GM23248 (cell line): ENCODE measurements around the gene COL18A1. TPM values are rescaled to one million over a fixed set of nuclear protein-coding genes. Genes with fewer than 3 reads are reported as not detected.

ENCODE experiments used
- DNase-seq: peaks from one replicate; pipeline ENCODE4 v3.0.0-alpha.2; 2015
- H2AFZ ChIP-seq: fragments of 200-600 bp; sonication (generic); 2 replicates; pipeline ENCODE4 v1.6.1; 2016; ENCODE audit warnings: antibody characterized with exemption
- H3F3A ChIP-seq: fragments of 200-600 bp; sonication (generic); 2 replicates; pipeline ENCODE4 v1.6.1; 2016; ENCODE audit warnings: mild to moderate bottlenecking, antibody characterized with exemption, mixed run types; ENCODE audit not compliant: insufficient read depth
- H3K27ac ChIP-seq: fragments of 200-600 bp; sonication (generic); 2 replicates; pipeline ENCODE4 v1.5.1; 2016; ENCODE audit warnings: mild to moderate bottlenecking
- H3K27me3 ChIP-seq: fragments of 200-600 bp; sonication (generic); replicated peaks from 2 replicates; pipeline ENCODE4 v1.6.1; 2016; ENCODE audit warnings: mild to moderate bottlenecking; ENCODE audit not compliant: insufficient read depth
- H3K36me3 ChIP-seq: fragments of 200-600 bp; sonication (generic); 2 replicates; pipeline ENCODE4 v1.6.1; 2016; ENCODE audit warnings: low read depth, mild to moderate bottlenecking
- H3K4me1 ChIP-seq: fragments of 200-600 bp; sonication (generic); 2 replicates; pipeline ENCODE4 v1.6.1; 2016; ENCODE audit warnings: mild to moderate bottlenecking; ENCODE audit not compliant: insufficient read depth
- H3K4me2 ChIP-seq: fragments of 200-600 bp; sonication (generic); one replicate; pipeline ENCODE4 v1.6.1; 2016; ENCODE audit warnings: mild to moderate bottlenecking; ENCODE audit not compliant: unreplicated experiment
- H3K4me3 ChIP-seq: fragments of 200-600 bp; sonication (generic); 2 replicates; pipeline ENCODE4 v1.5.1; 2016; ENCODE audit warnings: mild to moderate bottlenecking
- H3K79me2 ChIP-seq: fragments of 200-600 bp; sonication (generic); 2 replicates; pipeline ENCODE4 v1.6.1; 2016; ENCODE audit warnings: mild to moderate bottlenecking; ENCODE audit not compliant: insufficient read depth
- H3K9ac ChIP-seq: fragments of 200-600 bp; sonication (generic); 2 replicates; pipeline ENCODE4 v1.6.1; 2016; ENCODE audit warnings: mild to moderate bottlenecking
- H3K9me2 ChIP-seq: fragments of 200-600 bp; sonication (generic); 2 replicates; pipeline ENCODE4 v1.6.1; 2016; ENCODE audit warnings: mixed run types, mild to moderate bottlenecking, moderate library complexity; ENCODE audit not compliant: insufficient read depth
- H3K9me3 ChIP-seq: fragments of 200-600 bp; sonication (generic); one replicate; pipeline ENCODE4 v1.6.1; 2017; ENCODE audit warnings: low read depth
- H4K20me1 ChIP-seq: fragments of 200-600 bp; sonication (generic); 2 replicates; pipeline ENCODE4 v1.6.0; 2016; ENCODE audit not compliant: insufficient read depth
- EZH2 ChIP-seq: fragments of 200-600 bp; sonication (generic); IDR thresholded peaks from 2 replicates; pipeline ENCODE4 v1.6.1; 2018; ENCODE audit warnings: antibody characterized with exemption, mild to moderate bottlenecking; ENCODE audit not compliant: insufficient read depth, poor library complexity, severe bottlenecking
- EZH2phosphoT487 ChIP-seq: fragments of 200-600 bp; sonication (generic); IDR thresholded peaks from 2 replicates; pipeline ENCODE4 v1.6.1; 2018; ENCODE audit warnings: antibody characterized with exemption, moderate library complexity, mild to moderate bottlenecking, low read depth; ENCODE audit not compliant: insufficient read depth
- WGBS, 2 experiments: methylation state at CpG; one replicate each; pipeline ENCODE4 v1.1.6; 2015 to 2017; ENCODE audit warnings: low lambda C conversion rate in 2 of 2, low coverage in 1 of 2; ENCODE audit errors: missing lambda C conversion rate in 2 of 2; 5-methylcytosine and 5-hydroxymethylcytosine counted together
- in situ Hi-C: fragments of 300-500 bp; cut with MboI; formaldehyde crosslinking; loops from 2 replicates; pipeline ENCODE4 v1.15.0; 2020
- polyA plus RNA-seq: library from polyadenylated mRNA; unstranded; fragments of >200 nt; fragmentation: Nextera tagmentation; extraction: Ambion mirVana; gene quantifications from 2 replicates; pipeline ENCODE4 v1.2.1, GENCODE V29; 2016
- total RNA-seq: library from RNA; depleted of rRNA; stranded (reverse); fragments of >200 nt; shearing (Covaris generic); gene quantifications from 2 replicates; pipeline ENCODE4 v1.2.3, GENCODE V29; 2014

Gene COL18A1
- total and polyA plus RNA-seq, 2 experiments from 2014 or later, result 1.7 to 30.5 TPM

DNA sequence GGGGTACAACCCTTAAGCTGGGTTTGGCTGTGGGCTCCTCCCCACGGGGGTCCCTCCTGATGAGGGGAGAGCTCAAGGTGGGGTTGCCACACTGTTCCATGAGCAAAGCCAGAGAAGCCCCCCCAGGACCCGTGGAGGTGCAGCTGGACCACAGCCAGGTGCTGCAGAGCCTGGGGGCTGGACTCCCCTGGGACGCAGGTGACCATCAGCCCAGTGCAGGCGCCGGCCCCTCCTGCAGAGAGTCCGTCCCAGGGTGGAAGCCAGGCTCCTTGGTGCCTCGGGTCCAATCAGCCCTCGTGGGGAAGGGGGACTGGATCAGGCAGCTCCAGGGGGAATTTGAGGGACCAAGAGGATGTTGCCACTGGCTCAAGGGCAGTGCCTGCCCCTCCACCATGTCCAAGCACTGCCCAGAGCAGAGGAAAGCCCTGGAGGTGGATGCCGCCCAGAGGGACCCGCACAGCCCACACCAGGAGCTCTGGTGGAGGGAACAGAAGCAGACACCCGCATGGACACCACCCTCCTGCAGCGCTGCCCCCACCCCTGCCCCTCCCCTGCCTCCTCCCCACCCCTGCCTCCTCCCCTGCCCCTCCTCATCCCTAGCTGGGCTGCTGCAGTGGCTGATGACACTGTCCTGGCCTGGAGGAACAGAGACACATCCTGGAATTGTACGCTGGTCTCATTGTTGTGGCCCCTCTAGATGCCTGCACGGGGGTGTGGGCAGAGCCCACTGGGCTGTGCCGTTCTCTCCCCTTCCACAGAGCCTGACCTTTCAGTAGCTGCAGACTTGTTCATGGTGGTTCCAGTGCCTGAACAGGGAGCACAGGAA is 30.8 kb upstream of the COL18A1 start:
- Histone ChIP-seq H2AFZ (no peak overlapping the region), H3K27me3 (no peaks in the 10 kb centered on the region), H3K4me1 (peaks cover 7% of the 10 kb centered on the region; the same call in 1 of the 2 replicates), H3K4me3 (no peak overlapping the region), H3K9me3 (no peaks in the 10 kb centered on the region), H3K79me2 (no peaks in the 10 kb centered on the region), H3K4me2 (no peak overlapping the region), H3K27ac (no peak overlapping the region), H4K20me1 (no peaks in the 10 kb centered on the region), H3K9ac (no peak overlapping the region), H3K36me3 (no peaks in the 10 kb centered on the region), H3F3A (no peaks in the 10 kb centered on the region), H3K9me2 (no peaks in the 10 kb centered on the region)
- in situ Hi-C loops, result no loop called here
- WGBS, 2 experiments, result 73 to 80% methylated on average over 11 to 15 of the region's 15 CpGs
- TF ChIP-seq EZH2phosphoT487, result no peak
- TF ChIP-seq EZH2, result no peak
- DNase-seq, result no peak

DNA sequence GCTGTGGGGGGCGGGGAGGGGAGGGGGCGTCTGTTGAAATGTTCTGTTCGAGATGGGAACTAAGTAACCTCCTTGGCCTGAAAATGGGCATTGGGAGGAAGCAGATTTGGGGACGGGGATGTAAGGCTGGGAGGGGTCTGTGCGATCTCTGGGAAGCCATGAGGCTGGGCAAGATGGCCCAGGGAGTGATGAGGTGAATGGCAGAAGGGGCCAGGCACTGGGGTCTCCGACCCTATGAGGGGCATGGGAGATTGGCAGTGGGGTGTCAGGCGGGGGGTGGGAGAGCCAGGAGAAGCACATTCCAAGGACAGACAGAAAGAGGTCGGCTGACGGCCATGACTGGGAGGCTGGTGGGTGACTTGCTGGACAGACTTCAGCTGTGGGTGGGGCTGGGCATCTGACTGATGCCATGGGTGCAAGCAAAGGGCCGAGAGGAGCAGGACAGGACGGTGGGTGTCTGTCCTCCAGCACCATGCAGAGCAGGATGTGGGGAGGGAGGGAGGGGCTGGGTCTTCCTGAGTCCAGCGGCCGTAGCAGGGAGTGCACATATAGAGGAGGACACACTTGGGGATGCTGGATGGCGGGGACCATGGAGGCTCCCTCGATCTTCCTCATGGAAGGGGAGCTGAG is 30.0 kb upstream of the COL18A1 start:
- Histone ChIP-seq H3K9ac (no peak overlapping the region), H3K27ac (no peak overlapping the region), H3F3A (no peaks in the 10 kb centered on the region), H3K4me1 (peaks cover 7% of the 10 kb centered on the region; the same call in 1 of the 2 replicates), H4K20me1 (no peaks in the 10 kb centered on the region), H3K79me2 (no peaks in the 10 kb centered on the region), H3K4me3 (no peak overlapping the region), H3K36me3 (no peaks in the 10 kb centered on the region), H3K4me2 (no peak overlapping the region), H3K9me3 (no peaks in the 10 kb centered on the region), H3K9me2 (no peaks in the 10 kb centered on the region), H3K27me3 (no peaks in the 10 kb centered on the region), H2AFZ (no peak overlapping the region)
- in situ Hi-C loops, result no loop called here
- TF ChIP-seq EZH2 (no peak), EZH2phosphoT487 (no peak)
- WGBS, 2 experiments, result 80 to 88% methylated on average over 8 to 15 of the region's 15 CpGs
- no peak for DNase-seq

DNA sequence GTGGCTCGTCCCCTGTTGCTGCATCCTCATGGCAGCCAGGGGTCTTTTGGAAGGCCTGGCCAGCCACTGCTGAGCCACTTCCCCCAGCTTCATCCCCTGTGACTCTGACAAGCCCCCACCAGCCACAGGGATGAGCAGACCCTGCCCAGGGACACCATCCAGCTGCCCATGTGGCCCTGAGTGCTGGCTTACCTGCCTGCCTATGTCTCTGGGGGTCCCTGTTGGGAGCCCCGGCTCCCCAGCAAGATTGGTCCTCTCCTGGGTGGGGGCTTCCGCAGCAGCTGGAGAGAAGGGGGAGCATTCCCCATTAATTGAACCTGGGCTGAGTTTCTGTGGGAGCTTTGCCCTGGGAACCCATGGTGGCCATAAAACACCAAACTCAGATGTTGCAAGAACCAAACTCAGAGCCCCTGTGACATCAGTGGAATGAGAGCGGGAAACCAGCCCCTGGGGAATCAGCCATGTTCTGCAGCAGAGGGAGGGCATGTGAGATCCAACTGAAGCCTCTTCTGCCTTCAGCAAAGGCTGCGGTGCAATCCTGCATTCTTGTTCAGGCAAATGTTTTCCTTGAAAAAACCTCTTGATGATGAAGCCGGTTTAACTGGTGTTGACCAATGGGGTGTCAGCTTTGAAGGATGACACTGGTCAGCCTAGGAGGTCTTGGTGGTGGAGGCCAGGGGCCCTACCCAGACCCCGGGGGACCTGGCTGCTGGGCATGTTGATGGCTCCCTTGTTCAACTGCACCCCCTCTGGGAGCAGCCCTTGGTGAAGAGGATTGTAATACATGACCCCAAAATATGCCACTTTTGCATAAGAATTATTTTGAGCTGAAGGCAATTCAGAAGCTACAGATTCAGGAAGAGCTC is 28.3 kb upstream of the COL18A1 start:
- H3K9me2 ChIP-seq, result no peaks in the 10 kb centered on the region
- no peaks in the 10 kb centered on the region for H3F3A ChIP-seq
- no peak overlapping the region for H3K27ac ChIP-seq
- H2AFZ ChIP-seq, result no peak overlapping the region
- no peaks in the 10 kb centered on the region for H4K20me1 ChIP-seq
- in situ Hi-C loops, result no loop called here
- no peaks in the 10 kb centered on the region for H3K27me3 ChIP-seq
- no peaks in the 10 kb centered on the region for H3K36me3 ChIP-seq
- no peaks in the 10 kb centered on the region for H3K79me2 ChIP-seq
- TF ChIP-seq EZH2 (no peak), EZH2phosphoT487 (no peak)
- H3K9ac ChIP-seq, result no peak overlapping the region
- H3K9me3 ChIP-seq, result no peaks in the 10 kb centered on the region
- no peak overlapping the region for H3K4me2 ChIP-seq
- no peak overlapping the region for H3K4me3 ChIP-seq
- peak; percentile 10 for DNase-seq
- H3K4me1 ChIP-seq, result peaks cover 7% of the 10 kb centered on the region; the same call in 1 of the 2 replicates
- 84% methylated on average over 7 of the region's 7 CpGs for WGBS, 2 experiments

GRCh38 chr21:45377325-45377709 is 27.6 kb upstream of the COL18A1 start:
- 62% methylated on average over 5 of the region's 5 CpGs for whole genome bisulfite sequencing, 2 experiments
- H3K36me3 ChIP-seq, result no peaks in the 10 kb centered on the region
- H3K27ac ChIP-seq, result no peak overlapping the region
- no peaks in the 10 kb centered on the region for H3K27me3 ChIP-seq
- H3K9ac ChIP-seq, result no peak overlapping the region
- no peak for TF ChIP-seq EZH2phosphoT487
- TF ChIP-seq EZH2, result no peak
- H3K4me3 ChIP-seq, result no peak overlapping the region
- no peaks in the 10 kb centered on the region for H3K79me2 ChIP-seq
- no peak for DNase-seq
- no peaks in the 10 kb centered on the region for H4K20me1 ChIP-seq
- H3K9me3 ChIP-seq, result no peaks in the 10 kb centered on the region
- H3K9me2 ChIP-seq, result no peaks in the 10 kb centered on the region
- H3K4me1 ChIP-seq, result peaks cover 7% of the 10 kb centered on the region; the same call in 1 of the 2 replicates
- in situ Hi-C loops, result no loop called here
- H3F3A ChIP-seq, result no peaks in the 10 kb centered on the region
- no peak overlapping the region for H2AFZ ChIP-seq
- no peak overlapping the region for H3K4me2 ChIP-seq
